ENCODE data around the gene ADM.
"Not testable (repeated sequence)": the region's sequence is repeated elsewhere in the genome, so short reads cannot be mapped to it uniquely, and the experiment has no call there.

ADM gene

GRCh38 chr11:10304495-10305261, at the start of gene ADM:
TSS of gene ADM (plus strand) at chr11:10305073. CDS start at chr11:10305701, 628 bp downstream.
- DNase-seq, result peak in 43 of 51 donors; percentile 22 to 84 (median 66)

DNA sequence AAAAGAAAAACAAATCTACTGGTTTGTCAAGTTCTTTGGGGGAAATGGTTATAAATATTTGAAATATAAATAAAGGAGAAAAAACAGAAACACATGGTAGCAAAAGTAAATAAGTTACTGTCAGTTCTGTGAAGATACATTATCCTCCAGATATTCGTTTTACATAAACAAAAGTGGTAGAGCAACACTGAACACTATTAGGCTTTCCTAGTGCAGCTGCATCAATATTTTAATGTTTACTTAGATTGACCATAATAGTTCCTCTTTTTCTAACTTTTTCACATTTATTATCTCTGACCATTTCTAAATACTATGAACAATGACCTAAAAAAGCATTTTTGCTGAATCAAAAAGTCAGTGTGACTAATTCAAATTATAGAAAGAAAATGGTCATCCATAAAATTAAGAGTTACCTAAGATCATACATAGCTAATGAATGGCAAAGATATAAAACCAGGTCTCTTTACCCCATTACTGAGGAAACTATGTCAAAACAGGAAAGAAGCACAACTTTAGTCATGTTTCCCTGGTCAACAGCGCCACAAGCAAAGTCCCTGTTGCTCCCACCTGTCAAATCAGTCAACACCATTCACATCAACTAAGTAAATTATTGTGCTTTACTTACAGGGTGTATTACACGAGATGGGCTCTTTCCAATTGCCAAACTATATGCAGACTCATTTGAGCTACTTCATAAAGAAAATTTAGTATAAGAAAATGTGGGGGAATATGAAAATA, 49.3 kb upstream of the ADM start:
- no peak for DNase-seq

DNA sequence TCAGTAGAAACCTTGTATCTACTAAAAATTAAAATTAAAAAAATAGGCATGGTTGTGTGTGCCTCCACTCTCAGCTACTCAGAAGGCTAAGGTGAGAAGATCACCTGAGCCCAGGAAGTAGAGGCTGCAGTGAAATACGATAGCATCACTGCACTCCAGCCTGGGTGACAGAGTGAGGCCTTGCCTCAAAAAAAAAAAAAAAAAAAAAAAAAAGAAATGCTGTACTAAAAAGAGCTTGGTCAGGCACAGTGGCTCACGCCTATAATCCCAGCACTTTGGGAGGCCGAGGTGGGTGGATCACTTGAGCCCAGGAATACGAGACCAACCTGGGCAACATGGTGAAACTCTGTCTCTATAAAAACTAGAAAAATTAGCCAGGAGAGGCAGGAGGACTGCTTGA, 47.4 kb upstream of the ADM start:
- DNase-seq, result no peak

DNA sequence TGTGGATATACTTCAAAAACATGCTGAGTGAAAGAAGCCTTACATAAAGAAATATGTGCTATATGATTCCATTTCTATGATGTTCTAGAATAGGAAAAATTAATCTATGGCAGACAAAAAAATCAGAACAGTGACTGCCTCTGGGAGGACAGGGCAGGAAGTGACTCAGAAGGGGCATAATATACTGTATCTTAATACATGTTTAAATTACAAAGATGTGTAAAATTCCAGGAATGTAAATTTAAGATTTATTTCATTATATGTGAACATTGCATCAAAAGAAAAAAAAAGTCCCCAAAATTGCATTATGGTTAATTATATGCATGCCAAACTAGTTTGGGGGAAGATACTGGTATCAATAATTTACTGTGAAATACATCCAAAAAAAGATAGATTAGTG, 43.1 kb upstream of the ADM start:
- no peak for DNase-seq

DNA sequence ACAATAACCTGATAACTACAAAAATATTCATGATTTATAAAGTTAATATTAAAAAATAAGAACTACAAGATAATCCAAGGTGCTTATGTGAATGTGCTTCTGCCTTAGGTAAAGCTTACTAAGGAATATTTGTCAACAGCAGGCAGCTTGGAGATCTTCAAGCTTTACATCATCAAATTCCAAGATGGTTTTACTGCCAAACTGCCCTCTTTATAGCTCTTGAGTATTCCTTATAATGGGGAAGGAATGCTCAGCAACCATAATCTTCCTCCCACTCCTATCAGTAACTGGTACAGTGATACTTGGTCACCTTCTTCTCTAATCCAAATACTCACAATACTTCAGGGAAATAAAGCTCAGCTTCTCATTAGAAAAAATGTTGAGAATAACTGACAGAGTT, 40.9 kb upstream of the ADM start:
- DNase-seq, result no peak

DNA sequence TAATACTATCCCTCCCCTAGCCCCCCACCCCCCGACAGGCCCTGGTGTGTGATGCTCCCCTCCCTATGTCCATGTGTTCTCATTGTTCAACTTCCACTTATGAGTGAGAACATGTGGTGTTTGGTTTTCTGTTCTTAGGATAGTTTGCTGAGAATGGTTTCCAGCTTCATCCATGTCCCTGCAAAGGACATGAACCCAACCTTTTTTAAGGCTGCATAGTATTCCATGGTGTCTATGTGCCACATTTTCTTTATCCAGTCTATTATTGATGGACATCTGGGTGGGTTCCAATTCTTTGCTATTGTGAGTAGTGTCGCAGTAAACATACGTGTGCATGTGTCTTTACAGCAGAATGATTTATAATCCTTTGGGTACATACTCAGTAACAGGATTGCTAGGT, 40.2 kb upstream of the ADM start:
- not testable (repeated sequence) for DNase-seq

DNA sequence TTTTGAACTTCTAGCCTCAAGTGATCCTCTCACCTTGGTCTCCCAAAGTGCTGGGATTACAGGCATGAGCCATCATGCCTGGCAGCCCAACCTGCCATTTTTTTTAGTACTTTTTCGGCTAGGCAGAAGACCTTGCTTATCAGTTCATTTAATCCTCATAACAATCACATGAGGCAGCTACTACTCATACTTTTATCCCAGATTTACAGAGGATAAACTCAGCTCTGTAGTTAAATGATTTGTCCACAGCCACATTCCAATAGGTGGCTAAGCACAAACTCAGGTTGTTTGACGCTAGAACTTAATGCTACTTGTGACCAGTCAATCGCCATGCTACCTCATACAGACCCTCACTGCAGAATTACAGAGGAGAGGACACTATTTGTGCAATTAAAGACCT, 38.9 kb upstream of the ADM start:
- no peak for DNase-seq

DNA sequence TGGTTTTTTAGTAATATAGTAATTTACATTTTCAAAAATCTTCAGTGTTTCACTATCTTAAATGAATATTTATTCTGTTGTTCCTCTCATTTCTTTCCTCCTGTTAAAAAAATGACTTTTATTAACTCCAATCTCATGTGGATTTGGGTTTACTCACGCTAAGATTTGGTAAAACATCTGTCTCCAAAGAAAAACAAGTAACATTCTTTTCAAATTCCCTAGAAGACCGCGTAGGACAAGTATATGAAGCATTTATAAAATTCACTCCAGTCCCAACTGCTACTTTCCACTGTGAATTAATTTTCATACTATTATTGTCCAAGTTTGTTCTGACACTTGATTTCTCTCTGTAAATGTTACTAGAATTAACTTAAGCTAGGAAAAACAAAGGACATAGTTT, 37.1 kb upstream of the ADM start:
- DNase-seq, result no peak

GRCh38 chr11:10268746-10269488, 36.0 kb upstream of the ADM start:
- DNase-seq, result no peak

DNA sequence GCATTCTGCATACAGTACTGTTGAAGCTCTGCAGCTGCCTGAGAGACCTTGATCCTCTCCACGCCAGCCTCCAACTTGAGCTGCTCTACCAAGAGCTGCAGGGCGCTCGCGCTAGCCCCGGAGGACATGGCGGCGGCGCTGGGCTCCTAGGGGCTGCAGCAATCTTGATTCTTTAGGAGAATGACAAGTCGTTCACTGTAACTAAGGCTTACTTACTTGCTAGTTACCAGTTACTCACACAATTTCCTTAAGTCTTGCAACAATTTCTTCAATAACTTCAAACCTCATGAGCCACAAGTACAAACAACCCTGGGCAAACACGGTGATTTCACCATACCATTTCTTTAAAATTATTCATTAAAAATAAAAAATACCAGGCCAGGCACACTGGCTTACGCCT, 32.7 kb upstream of the ADM start:
- no peak for DNase-seq

DNA sequence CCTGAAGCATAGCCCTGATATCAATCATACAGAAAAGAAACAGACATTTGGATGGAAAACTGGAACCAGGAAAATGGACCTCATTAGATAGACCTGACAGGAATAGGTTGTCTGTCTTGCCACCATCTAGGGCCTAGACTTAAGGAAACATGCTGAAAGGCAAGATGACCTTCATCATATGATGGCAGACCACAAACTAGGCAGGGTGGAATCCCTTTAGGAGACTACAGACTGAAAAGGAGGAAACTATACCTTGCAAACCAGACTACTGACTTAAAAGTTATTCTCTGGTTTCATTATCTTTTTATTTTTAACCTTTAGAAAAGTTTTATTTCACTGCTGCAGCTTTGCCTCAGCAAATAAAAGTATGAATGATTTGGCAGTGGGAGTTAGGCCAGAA, 31.1 kb upstream of the ADM start:
- peak in 1 of 51 donors; percentile 44 for DNase-seq

DNA sequence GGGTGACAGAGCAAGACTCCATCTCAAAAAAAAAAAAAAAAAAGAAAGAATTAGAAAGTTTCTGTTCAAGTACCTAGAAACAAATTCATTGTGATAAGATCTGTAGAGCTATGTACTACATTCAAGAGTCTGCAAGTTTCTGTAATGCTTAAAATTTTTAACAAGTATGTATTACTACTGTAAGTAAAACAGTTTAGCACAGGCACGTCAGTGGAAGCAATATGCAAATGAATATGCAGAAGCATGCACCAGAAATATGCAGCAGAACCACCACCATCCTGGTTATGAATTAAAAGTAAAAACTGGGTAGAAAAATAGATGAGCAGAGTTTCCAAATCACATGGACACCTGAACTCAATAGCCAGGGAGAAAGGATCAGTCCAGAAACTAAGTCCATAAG, 30.1 kb upstream of the ADM start:
- DNase-seq, result no peak

- no peak for DNase-seq
These were observed 29.2 kb upstream of the ADM start for GRCh38 chr11:10275714-10276113.

GRCh38 chr11:10282117-10282516, 22.8 kb upstream of the ADM start:
- DNase-seq, result no peak

DNA sequence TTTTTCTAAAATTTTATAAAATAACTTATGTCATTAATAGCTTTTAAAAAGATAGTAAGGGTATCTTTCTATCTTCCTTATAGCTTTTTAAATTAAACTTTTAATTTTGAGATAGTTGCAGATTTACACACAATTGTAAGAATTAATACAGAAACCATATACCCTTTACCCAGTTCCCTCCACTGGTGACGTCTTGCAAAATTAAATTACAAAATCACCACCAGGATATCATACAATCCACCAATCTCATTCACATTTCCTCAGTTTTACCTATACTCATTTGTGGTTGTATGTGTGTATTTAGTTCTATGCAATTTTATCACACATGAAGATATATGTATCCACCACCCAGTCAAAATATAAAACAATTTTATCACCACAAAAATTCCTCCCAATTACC, 20.9 kb upstream of the ADM start:
- no peak for DNase-seq

GRCh38 chr11:10285148-10285802, 19.6 kb upstream of the ADM start:
- DNase-seq, result no peak

GRCh38 chr11:10287140-10287539, 17.7 kb upstream of the ADM start:
- DNase-seq, result no peak

- no peak for DNase-seq
These were observed 16.8 kb upstream of the ADM start for GRCh38 chr11:10287766-10288715.

- DNase-seq, result no peak
These were observed 15.8 kb upstream of the ADM start for GRCh38 chr11:10288881-10289764.

Data from hypothalamus (tissue), 51 donors.